HL-60 (cell line): ENCODE measurements around the gene YWHAQ.

Source experiments
- POLR2AphosphoS5 ChIP-seq: IDR thresholded peaks from 2 replicates; pipeline ENCODE4 v1.6.1; 2012; ENCODE audit warnings: low read depth
- TF ChIP-seq, protein P1 (sequence below): IDR thresholded peaks from one replicate; pipeline ENCODE4 v1.5.1; 2011; ENCODE audit warnings: low read length, control low read depth, inconsistent platforms; ENCODE audit not compliant: insufficient read depth

DNA sequence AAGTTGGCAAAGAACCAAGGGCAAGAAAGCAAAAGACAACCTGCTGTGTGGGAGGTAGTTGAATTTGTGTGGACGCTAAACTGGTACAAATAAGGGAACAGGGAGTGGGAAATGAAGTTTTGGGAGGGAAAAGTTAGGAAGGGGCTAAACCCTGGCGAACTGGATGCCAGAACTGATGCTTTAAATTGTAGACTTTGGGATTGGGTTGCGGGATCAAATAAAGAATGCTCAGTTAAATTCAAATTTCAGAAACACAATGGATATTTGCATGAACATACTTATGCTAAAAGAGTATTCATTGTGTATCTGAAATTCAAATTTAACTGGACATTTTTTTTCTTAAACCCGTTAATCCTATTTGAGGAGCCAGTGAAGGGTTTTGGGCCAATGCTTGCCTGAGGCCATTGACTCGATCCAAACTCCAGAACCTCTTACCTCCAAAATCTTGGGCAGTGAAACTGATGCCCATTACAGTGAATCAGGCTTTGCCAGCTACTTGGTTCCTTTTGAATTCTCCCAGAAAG, 44.2 kb upstream of the YWHAQ start:
- no peak for TF ChIP-seq POLR2AphosphoS5
- TF ChIP-seq, protein P1, sequence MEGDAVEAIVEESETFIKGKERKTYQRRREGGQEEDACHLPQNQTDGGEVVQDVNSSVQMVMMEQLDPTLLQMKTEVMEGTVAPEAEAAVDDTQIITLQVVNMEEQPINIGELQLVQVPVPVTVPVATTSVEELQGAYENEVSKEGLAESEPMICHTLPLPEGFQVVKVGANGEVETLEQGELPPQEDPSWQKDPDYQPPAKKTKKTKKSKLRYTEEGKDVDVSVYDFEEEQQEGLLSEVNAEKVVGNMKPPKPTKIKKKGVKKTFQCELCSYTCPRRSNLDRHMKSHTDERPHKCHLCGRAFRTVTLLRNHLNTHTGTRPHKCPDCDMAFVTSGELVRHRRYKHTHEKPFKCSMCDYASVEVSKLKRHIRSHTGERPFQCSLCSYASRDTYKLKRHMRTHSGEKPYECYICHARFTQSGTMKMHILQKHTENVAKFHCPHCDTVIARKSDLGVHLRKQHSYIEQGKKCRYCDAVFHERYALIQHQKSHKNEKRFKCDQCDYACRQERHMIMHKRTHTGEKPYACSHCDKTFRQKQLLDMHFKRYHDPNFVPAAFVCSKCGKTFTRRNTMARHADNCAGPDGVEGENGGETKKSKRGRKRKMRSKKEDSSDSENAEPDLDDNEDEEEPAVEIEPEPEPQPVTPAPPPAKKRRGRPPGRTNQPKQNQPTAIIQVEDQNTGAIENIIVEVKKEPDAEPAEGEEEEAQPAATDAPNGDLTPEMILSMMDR: no peak
